Thyroid gland (tissue), 4 donors: ENCODE data around the gene RPTOR. TPM values are rescaled to one million over a fixed set of nuclear protein-coding genes. Genes with fewer than 3 reads are reported as not detected.

Experiments
- DNase-seq, 2 donors: peaks; one replicate each; pipeline ENCODE4 v3.0.0-alpha.2; 2019
- H3K27ac ChIP-seq, 3 donors: fragments of 200-600 bp; sonication (generic); 1 replicate in 2 of 3; 2 replicates in 1 of 3; pipeline ENCODE4 v1.5.1; 2016 to 2019; ENCODE audit warnings: mild to moderate bottlenecking in 1 of 3, moderate library complexity in 1 of 3
- H3K27me3 ChIP-seq: fragments of 200-600 bp; sonication (generic); one replicate; pipeline ENCODE4 v1.5.1; 2019
- H3K36me3 ChIP-seq, 2 donors: fragments of 200-600 bp; sonication (generic); one replicate each; pipeline ENCODE4 v1.5.1; 2016 to 2019
- H3K4me1 ChIP-seq, 2 donors: fragments of 200-600 bp; sonication (generic); one replicate each; pipeline ENCODE4 v1.5.1; 2017 to 2019
- H3K4me3 ChIP-seq, 3 donors: fragments of 200-600 bp; sonication (generic); replicated peaks in 1 of 3; 1 replicate in 2 of 3; 2 replicates in 1 of 3; pipeline ENCODE4 v1.5.1; 2016; ENCODE audit warnings: mild to moderate bottlenecking in 1 of 3
- H3K9me3 ChIP-seq: fragments of 200-600 bp; sonication (generic); one replicate; pipeline ENCODE4 v1.5.1; 2017
- CTCF ChIP-seq, 6 experiments: fragments of 200-600 bp in 3 of 6; fragments of 450-650 bp in 3 of 6; sonication (generic) in 3 of 6; IDR thresholded peaks; one replicate each; pipeline ENCODE4 v1.5.1; 2016 to 2019; ENCODE audit warnings: antibody characterized with exemption in 6 of 6, mild to moderate bottlenecking in 2 of 6, inconsistent platforms in 1 of 6, moderate library complexity in 1 of 6
- POLR2A ChIP-seq, 2 donors: fragments of 450-650 bp; IDR thresholded peaks; one replicate each; pipeline ENCODE4 v1.6.1; 2017; ENCODE audit warnings: antibody characterized with exemption in 2 of 2, mild to moderate bottlenecking in 2 of 2, moderate library complexity in 1 of 2
- WGBS, 2 donors: methylation state at CpG; one replicate each; pipeline ENCODE4 v1.1.5; 2017; 5-methylcytosine and 5-hydroxymethylcytosine counted together
- intact Hi-C: fragments of 100-400 bp; cut with DNase I; formaldehyde crosslinking; loops from one replicate; pipeline ENCODE4 v1.15.1; 2023
- total RNA-seq, 4 donors: library from RNA; depleted of rRNA; stranded (reverse); fragments of >200 nt; gene quantifications; one replicate each; pipeline ENCODE4 v1.2.3, GENCODE V29; 2016

Gene RPTOR
- total RNA-seq, 4 donors from 2014 or later = 24.2 to 58.1 (median 34.5) TPM

- no peak for DNase-seq
- peaks cover 12 to 13% of the 10 kb centered on the region in 2 donors for H3K36me3 ChIP-seq
- no peaks in the 10 kb centered on the region for H3K9me3 ChIP-seq
- intact Hi-C loops = no loop called here
- H3K27me3 ChIP-seq = no peaks in the 10 kb centered on the region
- H3K4me1 ChIP-seq = peaks cover 0 to 18% of the 10 kb centered on the region in 2 donors
- 49 to 54% methylated on average over 22 of the region's 22 CpGs for WGBS, 2 donors
- H3K4me3 ChIP-seq = peak overlapping the region; percentile 75 to 84 (median 81)
- TF ChIP-seq CTCF (IDR thresholded peaks at IDR 0.05) = no peak
- TF ChIP-seq POLR2A (IDR thresholded peaks at IDR 0.05) = no peak
- H3K27ac ChIP-seq = peak overlapping the region in 1 of 3 donors; percentile 66
Measured at GRCh38 chr17:80990921-80991644, 446.4 kb downstream of the RPTOR start.

- H3K9me3 ChIP-seq = no peaks in the 10 kb centered on the region
- H3K4me3 ChIP-seq = peak within 1 kb of the TSS; percentile 75 to 84 (median 81)
- DNase-seq = peak; percentile 70 to 71
- intact Hi-C loops = no loop called here
- H3K4me1 ChIP-seq = peaks cover 0 to 18% of the 10 kb centered on the region in 2 donors
- WGBS, 2 donors = 0 to 3% methylated on average over 12 to 21 of the region's 66 CpGs
- peak within 1 kb of the TSS in 1 of 3 donors; percentile 66 for H3K27ac ChIP-seq
- peaks cover 17 to 19% of the 10 kb centered on the region in 2 donors for H3K36me3 ChIP-seq
- H3K27me3 ChIP-seq = no peaks in the 10 kb centered on the region
- TF ChIP-seq POLR2A (IDR thresholded peaks at IDR 0.05) (peak in 1 of 2 donors; percentile 43), CTCF (IDR thresholded peaks at IDR 0.05) (peak in 3 of 6 experiments; percentile 36 to 61 (median 40))
Measured at GRCh38 chr17:80991645-80992076, 447.0 kb downstream of the RPTOR start, which contains the start of gene CHMP6. Gene CHMP6, plus strand, starts transcription at chr17:80991841. Its CDS starts 78 bp downstream, at chr17:80991919.

GRCh38 chr17:80992077-80992947 lies 447.7 kb downstream of the RPTOR start:
- no peak for DNase-seq
- intact Hi-C loops = no loop called here
- peak overlapping the region in 1 of 3 donors; percentile 66 for H3K27ac ChIP-seq
- peaks cover 24 to 25% of the 10 kb centered on the region in 2 donors for H3K36me3 ChIP-seq
- no peaks in the 10 kb centered on the region for H3K9me3 ChIP-seq
- no peaks in the 10 kb centered on the region for H3K27me3 ChIP-seq
- peaks cover 0 to 18% of the 10 kb centered on the region in 2 donors for H3K4me1 ChIP-seq
- TF ChIP-seq CTCF (IDR thresholded peaks at IDR 0.05) (no peak), POLR2A (IDR thresholded peaks at IDR 0.05) (no peak)
- WGBS, 2 donors = 8 to 15% methylated on average over 18 to 23 of the region's 90 CpGs
- peak overlapping the region; percentile 75 to 84 (median 81) for H3K4me3 ChIP-seq

GRCh38 chr17:80992948-80993624 lies 448.4 kb downstream of the RPTOR start:
- TF ChIP-seq CTCF (IDR thresholded peaks at IDR 0.05) (no peak), POLR2A (IDR thresholded peaks at IDR 0.05) (no peak)
- H3K27ac ChIP-seq = no peak overlapping the region
- peak in 1 of 2 donors; percentile 20 for DNase-seq
- peak overlapping the region in 1 of 3 donors; percentile 84 for H3K4me3 ChIP-seq
- intact Hi-C loops = no loop called here
- no peaks in the 10 kb centered on the region for H3K9me3 ChIP-seq
- H3K27me3 ChIP-seq = no peaks in the 10 kb centered on the region
- peaks cover 0 to 18% of the 10 kb centered on the region in 2 donors for H3K4me1 ChIP-seq
- WGBS, 2 donors = 38% methylated on average over 17 to 18 of the region's 18 CpGs
- peaks cover 32 to 33% of the 10 kb centered on the region in 2 donors for H3K36me3 ChIP-seq
